ENCODE results near the gene TMEM59.
"Not testable (repeated sequence)": the region's sequence is repeated elsewhere in the genome, so short reads cannot be mapped to it uniquely, and the experiment has no call there.

TMEM59 gene

GRCh38 chr1:54052934-54053744 is at the start of gene TMEM59, which contains the start of gene TCEANC2:
TMEM59 (minus strand) TSS chr1:54053204; CDS start chr1:54053188, 16 bp downstream.
TCEANC2 (plus strand) TSS chr1:54053608; CDS start chr1:54054423, 815 bp downstream.
- no peaks in the 10 kb centered on the region for H3K36me3 ChIP-seq (ENCODE audit: control insufficient read depth, low read depth, low read length)
- peak within 1 kb of the TSS; percentile 76 for H3K27ac ChIP-seq (ENCODE audit: low read length)
- no peaks in the 10 kb centered on the region for H3K9me3 ChIP-seq (ENCODE audit: control insufficient read depth, low read depth, low read length)
- H3K9ac ChIP-seq (ENCODE audit: low read length), result peak within 1 kb of the TSS; percentile 91
- peaks cover 14% of the 10 kb centered on the region for H3K4me1 ChIP-seq (ENCODE audit: control insufficient read depth, low read depth, low read length)
- H3K4me3 ChIP-seq (ENCODE audit: low read length), result peak within 1 kb of the TSS; percentile 97
- H3K27me3 ChIP-seq (ENCODE audit: control insufficient read depth, insufficient read depth, low read length), result no peaks in the 10 kb centered on the region

GRCh38 chr1:54100500-54100899 is 47.5 kb upstream of the TMEM59 start:
- Histone ChIP-seq H3K4me1 (ENCODE audit: control insufficient read depth, low read depth, low read length) (no peaks in the 10 kb centered on the region), H3K27ac (ENCODE audit: low read length) (no peak overlapping the region), H3K27me3 (ENCODE audit: control insufficient read depth, insufficient read depth, low read length) (no peaks in the 10 kb centered on the region), H3K9me3 (ENCODE audit: control insufficient read depth, low read depth, low read length) (no peaks in the 10 kb centered on the region), H3K36me3 (ENCODE audit: control insufficient read depth, low read depth, low read length) (no peaks in the 10 kb centered on the region), H3K4me3 (ENCODE audit: low read length) (no peak overlapping the region), H3K9ac (ENCODE audit: low read length) (no peak overlapping the region)

- no peaks in the 10 kb centered on the region for H3K36me3 ChIP-seq (ENCODE audit: control insufficient read depth, low read depth, low read length)
Observed at GRCh38 chr1:54099061-54099610, 46.1 kb upstream of the TMEM59 start.

GRCh38 chr1:54096877-54097240 is 43.9 kb upstream of the TMEM59 start:
- Histone ChIP-seq H3K9me3 (ENCODE audit: control insufficient read depth, low read depth, low read length) (no peaks in the 10 kb centered on the region), H3K27me3 (ENCODE audit: control insufficient read depth, insufficient read depth, low read length) (no peaks in the 10 kb centered on the region), H3K36me3 (ENCODE audit: control insufficient read depth, low read depth, low read length) (no peaks in the 10 kb centered on the region), H3K4me1 (ENCODE audit: control insufficient read depth, low read depth, low read length) (no peaks in the 10 kb centered on the region), H3K9ac (ENCODE audit: low read length) (no peak overlapping the region), H3K27ac (ENCODE audit: low read length) (no peak overlapping the region), H3K4me3 (ENCODE audit: low read length) (no peak overlapping the region)

More at GRCh38 chr1:54099061-54099610, 46.1 kb upstream of the TMEM59 start:
- no peak overlapping the region for H3K9ac ChIP-seq (ENCODE audit: low read length)
- no peak overlapping the region for H3K4me3 ChIP-seq (ENCODE audit: low read length)
- no peaks in the 10 kb centered on the region for H3K27me3 ChIP-seq (ENCODE audit: control insufficient read depth, insufficient read depth, low read length)
- H3K4me1 ChIP-seq (ENCODE audit: control insufficient read depth, low read depth, low read length), result no peaks in the 10 kb centered on the region
- no peak overlapping the region for H3K27ac ChIP-seq (ENCODE audit: low read length)
- H3K9me3 ChIP-seq (ENCODE audit: control insufficient read depth, low read depth, low read length), result no peaks in the 10 kb centered on the region

- H3K27me3 ChIP-seq (ENCODE audit: control insufficient read depth, insufficient read depth, low read length), result no peaks in the 10 kb centered on the region
- H3K36me3 ChIP-seq (ENCODE audit: control insufficient read depth, low read depth, low read length), result no peaks in the 10 kb centered on the region
- H3K4me1 ChIP-seq (ENCODE audit: control insufficient read depth, low read depth, low read length), result no peaks in the 10 kb centered on the region
- no peak overlapping the region for H3K4me3 ChIP-seq (ENCODE audit: low read length)
- no peak overlapping the region for H3K9ac ChIP-seq (ENCODE audit: low read length)
- no peaks in the 10 kb centered on the region for H3K9me3 ChIP-seq (ENCODE audit: control insufficient read depth, low read depth, low read length)
- no peak overlapping the region for H3K27ac ChIP-seq (ENCODE audit: low read length)
Observed at GRCh38 chr1:54096227-54096876, 43.3 kb upstream of the TMEM59 start.

- Histone ChIP-seq H3K36me3 (ENCODE audit: control insufficient read depth, low read depth, low read length) (no peaks in the 10 kb centered on the region), H3K9me3 (ENCODE audit: control insufficient read depth, low read depth, low read length) (no peaks in the 10 kb centered on the region), H3K27ac (ENCODE audit: low read length) (no peak overlapping the region)
Observed at GRCh38 chr1:54095546-54096226, 42.7 kb upstream of the TMEM59 start.

GRCh38 chr1:54094730-54095105 is 41.7 kb upstream of the TMEM59 start:
- H3K36me3 ChIP-seq (ENCODE audit: control insufficient read depth, low read depth, low read length); H3K9ac ChIP-seq (ENCODE audit: low read length); H3K4me1 ChIP-seq (ENCODE audit: control insufficient read depth, low read depth, low read length); H3K27me3 ChIP-seq (ENCODE audit: control insufficient read depth, insufficient read depth, low read length); H3K4me3 ChIP-seq (ENCODE audit: low read length); H3K27ac ChIP-seq (ENCODE audit: low read length); H3K9me3 ChIP-seq (ENCODE audit: control insufficient read depth, low read depth, low read length): not testable (repeated sequence)

More at GRCh38 chr1:54095546-54096226, 42.7 kb upstream of the TMEM59 start:
- Histone ChIP-seq H3K27me3 (ENCODE audit: control insufficient read depth, insufficient read depth, low read length) (no peaks in the 10 kb centered on the region), H3K9ac (ENCODE audit: low read length) (no peak overlapping the region), H3K4me1 (ENCODE audit: control insufficient read depth, low read depth, low read length) (no peaks in the 10 kb centered on the region), H3K4me3 (ENCODE audit: low read length) (no peak overlapping the region)

GRCh38 chr1:54094001-54094729 is 41.2 kb upstream of the TMEM59 start:
- Histone ChIP-seq H3K9me3 (ENCODE audit: control insufficient read depth, low read depth, low read length) (no peaks in the 10 kb centered on the region), H3K4me1 (ENCODE audit: control insufficient read depth, low read depth, low read length) (no peaks in the 10 kb centered on the region), H3K9ac (ENCODE audit: low read length) (no peak overlapping the region), H3K36me3 (ENCODE audit: control insufficient read depth, low read depth, low read length) (no peaks in the 10 kb centered on the region), H3K27me3 (ENCODE audit: control insufficient read depth, insufficient read depth, low read length) (no peaks in the 10 kb centered on the region), H3K27ac (ENCODE audit: low read length) (no peak overlapping the region), H3K4me3 (ENCODE audit: low read length) (no peak overlapping the region)

- H3K9ac ChIP-seq (ENCODE audit: low read length), result no peak overlapping the region
- no peaks in the 10 kb centered on the region for H3K9me3 ChIP-seq (ENCODE audit: control insufficient read depth, low read depth, low read length)
- no peaks in the 10 kb centered on the region for H3K4me1 ChIP-seq (ENCODE audit: control insufficient read depth, low read depth, low read length)
- H3K36me3 ChIP-seq (ENCODE audit: control insufficient read depth, low read depth, low read length), result no peaks in the 10 kb centered on the region
- H3K4me3 ChIP-seq (ENCODE audit: low read length), result no peak overlapping the region
- H3K27ac ChIP-seq (ENCODE audit: low read length), result no peak overlapping the region
- H3K27me3 ChIP-seq (ENCODE audit: control insufficient read depth, insufficient read depth, low read length), result no peaks in the 10 kb centered on the region
Observed at GRCh38 chr1:54091666-54092065, 38.7 kb upstream of the TMEM59 start.

GRCh38 chr1:54088385-54088784 is 35.4 kb upstream of the TMEM59 start:
- Histone ChIP-seq H3K4me1 (ENCODE audit: control insufficient read depth, low read depth, low read length) (peaks cover 5% of the 10 kb centered on the region), H3K4me3 (ENCODE audit: low read length) (no peak overlapping the region), H3K9me3 (ENCODE audit: control insufficient read depth, low read depth, low read length) (no peaks in the 10 kb centered on the region), H3K36me3 (ENCODE audit: control insufficient read depth, low read depth, low read length) (no peaks in the 10 kb centered on the region), H3K27me3 (ENCODE audit: control insufficient read depth, insufficient read depth, low read length) (no peaks in the 10 kb centered on the region), H3K9ac (ENCODE audit: low read length) (no peak overlapping the region), H3K27ac (ENCODE audit: low read length) (no peak overlapping the region)

- no peak overlapping the region for H3K27ac ChIP-seq (ENCODE audit: low read length)
- no peak overlapping the region for H3K4me3 ChIP-seq (ENCODE audit: low read length)
- H3K27me3 ChIP-seq (ENCODE audit: control insufficient read depth, insufficient read depth, low read length), result no peaks in the 10 kb centered on the region
- H3K36me3 ChIP-seq (ENCODE audit: control insufficient read depth, low read depth, low read length), result no peaks in the 10 kb centered on the region
- H3K4me1 ChIP-seq (ENCODE audit: control insufficient read depth, low read depth, low read length), result peaks cover 5% of the 10 kb centered on the region
- H3K9me3 ChIP-seq (ENCODE audit: control insufficient read depth, low read depth, low read length), result no peaks in the 10 kb centered on the region
- H3K9ac ChIP-seq (ENCODE audit: low read length), result no peak overlapping the region
Observed at GRCh38 chr1:54086754-54087153, 33.8 kb upstream of the TMEM59 start.

Measured in iPS-18a (cell line).